ENCODE measurements around the gene SSTR4.

Gene SSTR4

DNA sequence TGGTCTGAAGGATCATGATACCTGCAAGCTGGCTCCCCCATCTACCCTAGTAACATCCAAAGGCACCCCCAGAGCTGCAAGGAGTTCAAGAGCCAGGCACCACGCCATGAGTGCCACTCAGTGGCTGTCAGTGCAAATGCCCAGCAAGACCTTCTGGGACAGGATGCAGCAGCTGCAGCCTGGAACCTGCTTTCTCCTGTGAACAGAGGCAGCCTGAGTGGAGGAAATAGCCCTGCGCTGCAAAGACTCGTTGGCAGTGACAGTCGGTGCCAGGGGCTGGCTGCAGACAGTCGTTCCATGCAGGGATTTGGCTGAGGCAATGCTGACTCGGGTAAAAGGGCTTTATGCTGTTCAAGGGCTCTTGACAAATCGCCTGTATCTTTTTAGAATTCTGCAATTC lies 15.7 kb upstream of the SSTR4 start:
- DNase-seq: no peak

DNA sequence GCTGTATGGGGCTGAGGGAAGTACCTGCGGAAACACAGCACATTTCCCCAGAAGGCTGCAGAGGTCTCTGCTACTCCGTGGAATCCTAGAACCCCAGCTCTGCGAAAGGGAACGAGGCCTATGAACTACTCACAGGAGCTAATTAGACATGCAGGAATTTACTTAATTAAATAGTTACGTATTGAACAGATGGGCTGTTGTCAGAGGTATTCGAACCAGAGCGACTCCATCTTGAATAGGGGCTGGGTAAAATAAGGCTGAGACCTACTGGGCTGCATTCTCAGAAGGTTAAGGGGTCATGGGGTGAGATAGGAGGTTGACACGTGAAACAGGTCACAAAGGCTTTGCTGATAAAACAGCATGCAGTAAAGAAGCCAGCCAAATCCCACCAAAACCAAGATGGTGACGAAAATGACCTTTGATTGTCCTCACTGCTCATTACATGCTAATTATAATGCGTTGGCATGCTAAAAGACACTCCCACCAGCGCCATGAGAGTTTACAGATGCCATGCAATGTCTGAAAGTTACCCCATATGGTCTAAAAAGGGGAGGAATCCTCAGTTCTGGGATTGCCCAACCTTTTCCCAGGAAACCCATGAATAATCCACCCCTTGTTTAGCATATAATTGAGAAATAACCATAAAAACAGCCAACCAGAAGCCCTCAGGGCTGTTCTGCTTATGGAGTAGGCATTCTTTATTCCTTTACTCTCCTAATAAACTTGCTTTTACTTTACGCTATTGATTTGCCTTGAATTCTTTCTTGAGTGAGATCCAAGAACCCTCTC lies 14.7 kb upstream of the SSTR4 start:
- no peak for DNase-seq

DNA sequence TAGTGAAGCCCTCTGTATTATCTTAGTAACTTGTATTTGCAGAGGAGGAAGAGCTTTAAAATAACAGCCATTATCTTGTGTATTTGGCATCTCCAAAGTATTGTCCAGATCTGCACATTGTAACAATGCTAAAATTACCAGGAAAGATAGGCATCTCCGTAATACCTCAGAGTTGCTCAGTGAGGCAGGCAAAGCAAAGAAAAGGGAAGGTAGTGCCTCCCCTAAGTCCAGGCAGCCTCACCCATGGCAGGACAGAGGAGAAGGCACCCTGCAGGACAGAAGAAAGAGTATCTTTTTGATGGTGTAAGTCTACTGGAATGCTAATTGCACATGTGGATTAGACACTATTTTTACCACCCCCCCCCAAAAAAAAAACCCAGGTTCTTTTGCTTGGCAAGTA lies 13.6 kb upstream of the SSTR4 start:
- peak in 2 of 3 donors; percentile 25 to 28 for DNase-seq

DNA sequence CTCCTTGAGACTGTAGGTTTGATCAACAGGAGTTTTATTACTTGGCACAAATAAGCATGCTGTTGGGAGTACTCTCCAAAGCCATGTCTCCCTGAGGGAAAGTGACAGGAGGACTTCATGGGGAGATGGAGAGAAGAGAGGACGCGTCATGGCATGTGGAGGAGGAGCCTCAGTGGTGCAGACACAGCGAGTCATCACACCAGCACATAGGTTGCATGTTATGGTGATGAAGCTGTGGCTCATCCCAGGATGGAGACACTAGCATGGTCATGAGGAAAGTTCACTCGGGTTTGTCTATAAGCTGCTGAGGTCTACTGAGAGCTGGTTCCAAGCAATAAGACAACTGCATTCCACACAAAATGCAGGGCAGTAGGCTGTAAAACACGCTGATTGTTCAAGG lies 13.2 kb upstream of the SSTR4 start:
- peak; percentile 53 to 66 (median 62) for DNase-seq

DNA sequence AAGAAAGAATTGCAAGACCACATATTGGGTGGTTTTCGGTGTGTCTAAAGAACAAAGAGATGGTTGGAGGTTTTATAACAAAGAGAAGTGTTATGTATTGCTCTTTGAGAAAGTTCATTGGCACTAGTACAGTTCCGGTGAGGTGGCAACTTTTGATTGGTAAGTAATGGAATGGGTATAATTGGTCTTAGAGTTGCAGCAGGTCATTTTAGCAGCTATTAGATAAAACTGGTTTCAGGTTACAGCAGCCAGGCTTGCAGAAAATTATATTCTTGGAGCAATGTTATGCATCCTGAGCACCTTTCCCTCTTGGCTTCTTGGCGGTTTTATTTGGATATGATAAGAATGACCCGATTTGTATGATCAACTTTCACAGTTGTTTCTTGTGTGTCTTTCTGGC lies 12.3 kb upstream of the SSTR4 start:
- DNase-seq: no peak

DNA sequence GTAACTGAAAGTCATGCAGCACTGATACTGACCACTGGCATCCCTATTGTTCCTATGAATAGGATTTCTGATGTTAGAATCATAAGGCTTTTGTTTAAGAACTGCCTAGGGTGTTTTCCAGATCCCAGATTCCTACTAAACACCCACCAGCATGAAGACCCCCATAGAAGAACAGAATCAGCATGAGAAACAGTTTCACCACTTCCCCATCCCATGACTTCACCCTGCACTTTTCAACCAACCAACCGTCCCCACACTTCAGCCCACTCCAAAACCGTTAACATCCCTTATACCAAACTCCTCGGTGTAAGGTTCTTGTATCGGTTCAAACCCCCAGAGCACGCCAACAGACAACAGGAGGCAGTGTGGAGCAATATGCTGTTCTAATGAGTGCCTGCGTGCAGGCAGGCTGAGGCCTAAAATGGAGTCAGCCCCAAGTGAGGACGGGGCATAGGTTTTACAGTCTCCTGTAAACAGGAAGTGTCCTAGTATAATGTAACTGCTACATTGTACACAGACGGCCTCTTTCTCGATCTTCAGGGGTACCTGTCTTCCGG lies 11.4 kb upstream of the SSTR4 start:
- DNase-seq: no peak

DNA sequence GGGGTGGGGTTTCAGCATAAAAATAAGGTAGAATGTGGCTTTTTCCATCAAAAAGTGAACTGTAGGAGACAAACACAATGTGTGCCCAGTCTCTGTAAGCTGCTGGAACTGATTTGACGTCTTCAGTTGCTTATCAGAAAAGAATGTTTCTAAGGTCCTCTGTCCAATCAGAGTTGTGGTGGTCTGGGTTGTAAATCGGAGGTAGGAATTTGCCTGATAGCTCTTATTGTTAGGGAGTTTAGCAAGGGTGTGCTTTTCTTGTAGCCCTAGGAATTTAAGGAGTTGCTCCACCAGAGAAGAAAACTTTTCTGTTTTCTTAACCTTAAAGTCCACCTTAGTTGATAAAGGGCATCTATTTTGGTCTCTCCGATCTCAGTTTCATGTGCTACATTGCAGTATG lies 10.4 kb upstream of the SSTR4 start:
- no peak for DNase-seq

DNA sequence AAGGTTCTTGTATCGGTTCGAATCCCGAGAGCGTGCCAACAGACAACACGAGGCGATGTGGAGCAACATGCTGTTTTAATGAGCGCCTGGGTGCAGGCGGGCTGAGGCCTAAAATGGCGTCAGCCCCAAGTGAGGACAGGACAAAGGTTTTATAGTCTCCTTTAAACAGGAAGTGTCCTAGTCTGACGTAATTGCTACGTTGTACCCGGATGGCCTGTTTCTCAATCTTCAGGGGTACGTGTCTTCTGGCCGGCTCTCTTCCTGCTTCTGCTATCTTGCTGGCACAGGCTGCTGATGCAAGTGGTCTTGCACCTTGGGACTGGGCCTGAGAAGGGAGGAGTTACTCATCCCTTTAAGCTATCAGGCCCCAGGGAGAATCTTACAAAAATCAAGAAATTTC lies 9.6 kb upstream of the SSTR4 start:
- DNase-seq: peak; percentile 79 to 83 (median 80)

DNA sequence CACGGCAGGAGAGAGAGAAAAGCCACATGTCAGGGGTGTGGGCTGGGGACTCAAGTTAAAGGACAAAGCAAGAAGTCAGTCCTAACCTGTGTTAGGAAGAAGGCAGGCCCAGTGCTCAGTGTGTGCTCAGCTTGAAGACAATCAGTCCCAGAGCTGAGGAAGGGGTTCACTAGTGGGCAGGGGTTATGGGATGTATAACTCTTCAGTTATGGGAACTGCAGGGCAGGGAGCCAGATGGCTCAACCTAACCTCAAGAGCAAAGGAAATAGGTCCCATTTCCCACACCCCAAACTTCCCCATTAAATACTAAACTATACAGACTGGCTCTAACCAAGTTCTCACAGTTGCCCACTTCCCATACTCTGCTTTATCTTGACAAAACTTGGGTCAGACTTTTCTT lies 7.4 kb upstream of the SSTR4 start:
- peak; percentile 56 to 66 (median 59) for DNase-seq

DNA sequence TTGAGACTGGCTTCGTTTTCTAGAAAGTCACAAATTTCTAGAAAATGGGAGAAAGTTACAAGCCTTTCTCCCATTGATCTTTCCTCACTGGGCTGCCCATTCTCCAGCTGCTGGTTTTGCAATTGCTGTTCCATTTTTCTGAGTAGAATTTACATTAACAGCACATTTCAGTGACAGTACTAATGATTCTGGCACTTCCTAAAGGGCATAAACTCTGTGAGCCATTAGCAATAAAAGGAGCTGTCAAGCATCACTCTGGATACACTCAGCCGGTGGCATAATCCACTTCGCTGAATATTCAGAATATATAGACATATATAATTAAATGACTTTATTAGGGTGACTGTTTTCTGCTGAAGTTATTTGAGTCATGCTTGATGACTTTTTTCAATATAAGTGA lies 6.7 kb upstream of the SSTR4 start:
- no peak for DNase-seq

DNA sequence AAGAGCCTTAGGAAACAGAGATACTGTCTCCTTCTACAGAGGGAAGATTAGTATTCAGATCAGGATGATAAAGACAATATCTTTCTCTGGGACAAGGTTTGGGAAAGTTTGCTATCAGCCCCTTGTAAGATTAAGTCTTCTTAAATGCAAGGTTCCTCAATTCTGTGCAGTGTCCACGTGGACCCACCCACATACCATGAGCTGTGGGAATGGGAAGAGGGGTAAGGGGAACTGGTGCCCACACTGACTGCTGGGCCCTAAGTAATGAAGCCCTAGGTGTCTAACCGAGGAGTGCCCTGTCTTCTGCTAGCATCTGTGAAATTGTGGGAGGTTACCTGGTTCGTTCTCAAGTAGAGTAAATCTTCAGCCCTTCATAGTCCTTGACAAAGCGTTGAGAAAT lies 5.8 kb upstream of the SSTR4 start:
- peak; percentile 83 to 90 (median 83) for DNase-seq

DNA sequence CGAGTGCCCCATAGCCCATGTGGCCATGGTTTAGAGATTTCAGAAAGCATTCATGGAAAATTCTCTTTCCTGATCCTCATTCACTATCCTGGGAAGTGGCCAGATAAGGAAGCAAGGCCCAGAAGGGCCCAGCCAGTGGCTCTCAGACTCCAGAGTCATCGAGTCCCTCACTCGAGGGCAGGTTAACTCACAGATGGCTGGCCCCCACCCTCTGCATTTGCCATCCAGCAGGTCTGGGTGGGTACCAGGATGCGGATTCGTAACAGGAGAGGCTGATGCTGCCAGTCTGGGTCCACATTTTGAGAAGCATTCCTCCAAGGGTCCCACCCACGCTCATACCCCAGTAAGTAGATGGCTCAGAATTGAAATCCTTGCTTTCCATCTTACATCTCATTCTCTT lies 3.8 kb upstream of the SSTR4 start:
- no peak for DNase-seq

DNA sequence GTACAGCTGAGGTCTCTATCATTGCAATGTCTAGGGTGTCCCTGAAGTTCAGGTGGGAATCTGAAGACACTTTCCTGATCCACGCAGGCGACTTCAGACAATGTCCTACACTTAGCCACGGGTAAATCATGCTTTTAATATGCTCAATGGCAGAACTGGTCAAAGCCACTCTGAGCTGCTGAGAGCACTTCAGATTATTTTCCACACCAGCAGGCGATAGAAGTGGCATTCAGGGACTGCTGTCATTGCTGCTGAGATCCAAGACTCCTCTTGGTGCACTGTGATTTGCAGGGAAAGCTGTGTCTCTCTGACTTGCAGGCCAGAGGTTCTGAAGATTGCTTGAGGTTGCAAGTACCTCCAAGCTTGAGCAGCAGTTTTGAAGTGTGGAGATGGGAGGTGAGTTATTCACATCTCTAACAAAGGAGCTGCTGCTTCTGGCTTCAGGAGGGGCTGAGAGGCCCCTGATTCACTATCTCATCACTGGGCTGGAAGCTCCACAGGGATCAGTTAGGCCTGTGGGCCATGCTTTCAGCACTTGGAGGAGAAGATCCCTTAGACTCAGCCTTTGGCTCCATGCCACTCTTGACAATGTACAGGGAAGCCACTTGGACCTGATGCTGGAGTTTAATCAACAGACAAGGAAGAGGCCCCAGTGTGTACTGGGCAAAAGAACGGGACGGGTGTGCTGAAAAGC lies 2.9 kb upstream of the SSTR4 start:
- no peak for DNase-seq

DNA sequence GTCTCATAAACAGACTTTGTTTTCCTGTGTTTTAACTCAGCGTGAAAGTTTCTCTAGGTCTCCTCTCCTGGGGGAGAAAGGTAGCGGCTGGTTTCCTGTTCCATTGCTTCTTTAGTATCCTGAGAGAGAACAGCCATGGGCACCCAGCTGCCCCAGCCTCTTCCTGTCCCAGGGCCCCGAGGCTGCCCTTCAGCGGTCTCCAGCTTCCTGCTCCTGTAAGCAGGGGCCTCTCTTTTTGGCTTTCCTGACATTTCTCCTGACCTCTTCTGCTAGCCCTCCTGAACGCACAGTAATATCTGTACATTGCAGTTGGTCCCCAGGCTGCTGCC lies 2.4 kb upstream of the SSTR4 start:
- no peak for DNase-seq

DNA sequence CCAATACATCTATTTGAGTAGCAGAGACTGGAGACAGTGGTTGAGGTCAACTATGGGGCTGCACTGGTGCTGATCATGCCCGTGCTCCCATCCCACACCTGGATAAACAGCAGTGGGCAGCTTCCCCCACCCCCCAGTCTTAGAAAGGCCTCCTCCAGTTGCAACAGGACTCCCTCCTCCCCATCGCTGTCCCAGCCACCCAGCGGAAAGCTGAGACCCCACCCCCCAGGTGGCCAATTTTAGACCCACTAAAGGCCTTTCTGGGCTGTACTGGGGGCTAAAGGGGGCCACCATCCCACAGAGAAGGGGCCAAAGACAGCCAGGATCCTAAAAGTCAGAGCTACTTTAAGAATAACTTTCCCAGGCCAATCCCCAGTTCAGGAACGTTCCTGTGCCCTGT lies 1.2 kb upstream of the SSTR4 start:
- DNase-seq: no peak

DNA sequence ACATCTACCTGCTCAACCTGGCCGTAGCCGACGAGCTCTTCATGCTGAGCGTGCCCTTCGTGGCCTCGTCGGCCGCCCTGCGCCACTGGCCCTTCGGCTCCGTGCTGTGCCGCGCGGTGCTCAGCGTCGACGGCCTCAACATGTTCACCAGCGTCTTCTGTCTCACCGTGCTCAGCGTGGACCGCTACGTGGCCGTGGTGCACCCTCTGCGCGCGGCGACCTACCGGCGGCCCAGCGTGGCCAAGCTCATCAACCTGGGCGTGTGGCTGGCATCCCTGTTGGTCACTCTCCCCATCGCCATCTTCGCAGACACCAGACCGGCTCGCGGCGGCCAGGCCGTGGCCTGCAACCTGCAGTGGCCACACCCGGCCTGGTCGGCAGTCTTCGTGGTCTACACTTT lies 619 bp downstream of the SSTR4 start:
- no peak for DNase-seq

DNA sequence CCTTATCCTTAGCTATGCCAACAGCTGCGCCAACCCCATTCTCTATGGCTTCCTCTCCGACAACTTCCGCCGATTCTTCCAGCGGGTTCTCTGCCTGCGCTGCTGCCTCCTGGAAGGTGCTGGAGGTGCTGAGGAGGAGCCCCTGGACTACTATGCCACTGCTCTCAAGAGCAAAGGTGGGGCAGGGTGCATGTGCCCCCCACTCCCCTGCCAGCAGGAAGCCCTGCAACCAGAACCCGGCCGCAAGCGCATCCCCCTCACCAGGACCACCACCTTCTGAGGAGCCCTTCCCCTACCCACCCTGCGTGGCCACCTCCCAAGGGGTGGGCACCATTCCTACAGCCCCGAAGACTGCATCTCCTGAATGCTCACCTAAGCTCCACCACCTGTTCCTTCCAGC lies 1.3 kb downstream of the SSTR4 start:
- DNase-seq: no peak

DNA sequence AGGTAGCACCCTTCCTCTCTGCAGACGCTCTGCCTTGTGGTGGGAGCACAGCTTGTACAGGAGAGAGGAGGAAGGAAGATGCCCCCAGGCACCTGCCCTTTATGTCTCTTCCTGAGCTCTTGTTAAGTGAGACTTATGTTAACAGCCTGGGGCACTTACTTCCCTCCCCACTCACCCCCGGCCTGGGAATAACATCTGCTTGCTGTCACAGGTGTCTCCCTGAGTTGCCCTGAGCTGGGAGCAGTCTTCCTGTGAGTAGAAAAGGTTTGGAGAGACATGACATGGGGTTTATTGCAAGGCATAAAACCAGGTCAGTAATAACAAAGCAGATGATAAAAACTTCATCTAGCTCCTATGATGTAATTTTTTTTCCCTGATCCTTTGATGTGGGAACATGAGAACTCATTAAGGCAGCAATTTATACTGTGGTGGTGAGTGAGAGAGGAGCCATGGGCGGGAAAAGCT lies 1.9 kb downstream of the SSTR4 start:
- DNase-seq: no peak

DNA sequence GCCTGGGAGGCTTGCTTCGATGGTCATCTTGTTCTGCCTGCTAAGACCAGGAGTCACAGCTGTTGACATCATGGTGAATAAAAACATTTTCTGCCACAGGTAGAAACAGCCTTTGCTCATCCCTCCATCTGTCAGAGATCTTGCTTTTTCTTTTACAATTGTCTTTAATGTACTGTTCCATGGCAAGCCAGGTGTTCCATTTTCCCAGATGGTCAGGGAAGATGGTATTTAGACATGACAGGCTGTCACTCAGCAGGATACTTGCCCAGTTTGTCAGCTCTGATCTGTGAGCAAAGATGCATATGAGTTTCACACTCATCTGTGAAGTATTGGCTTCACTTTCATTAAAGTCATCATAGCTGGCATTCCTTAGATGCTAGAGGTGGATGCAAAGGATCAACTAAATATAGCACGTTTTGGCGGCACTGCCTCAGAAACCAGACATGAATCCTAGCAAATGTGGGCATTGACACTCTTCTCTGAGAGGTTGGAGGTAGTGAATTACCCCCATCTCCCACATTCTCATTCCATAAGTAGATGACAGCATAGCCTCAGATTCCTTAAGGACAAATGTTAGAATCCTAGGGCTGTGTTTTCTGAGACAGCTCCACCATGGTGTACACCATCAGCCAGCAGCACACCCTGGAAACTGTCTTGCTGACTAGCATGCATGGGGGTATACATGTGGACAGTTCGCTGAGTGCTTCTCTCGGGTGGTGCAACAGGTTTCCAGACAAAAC lies 4.2 kb downstream of the SSTR4 start:
- DNase-seq: no peak

DNA sequence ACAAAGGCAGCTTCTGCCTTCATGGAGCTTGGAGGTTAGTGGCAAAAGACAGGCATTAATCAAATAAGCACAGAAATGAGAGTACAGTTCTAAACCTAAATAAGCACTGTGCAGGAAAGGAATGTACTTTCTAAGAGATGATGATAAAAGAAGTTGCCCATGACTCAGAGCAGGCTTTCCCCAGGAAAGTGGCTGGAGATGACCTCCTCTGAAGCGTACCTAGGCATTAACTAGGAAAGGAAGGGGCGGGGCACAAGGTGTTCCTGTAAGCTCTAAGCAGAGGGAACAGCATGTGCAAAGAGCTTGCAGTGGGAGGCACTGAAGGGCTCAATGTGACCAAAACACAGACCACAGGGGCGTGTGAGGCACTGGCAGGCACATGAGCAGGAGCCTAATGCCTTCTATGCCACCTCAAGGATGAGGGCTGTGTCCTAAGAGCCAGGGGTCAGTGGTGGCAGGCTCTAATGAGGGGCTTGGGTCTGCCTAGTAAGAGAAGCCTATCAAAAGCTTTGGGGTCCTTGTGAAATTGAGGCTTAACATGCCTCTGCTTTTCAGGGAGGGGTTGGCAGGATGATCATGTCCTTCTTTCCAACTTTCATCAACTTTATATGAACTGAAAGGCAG lies 4.9 kb downstream of the SSTR4 start:
- no peak for DNase-seq

DNA sequence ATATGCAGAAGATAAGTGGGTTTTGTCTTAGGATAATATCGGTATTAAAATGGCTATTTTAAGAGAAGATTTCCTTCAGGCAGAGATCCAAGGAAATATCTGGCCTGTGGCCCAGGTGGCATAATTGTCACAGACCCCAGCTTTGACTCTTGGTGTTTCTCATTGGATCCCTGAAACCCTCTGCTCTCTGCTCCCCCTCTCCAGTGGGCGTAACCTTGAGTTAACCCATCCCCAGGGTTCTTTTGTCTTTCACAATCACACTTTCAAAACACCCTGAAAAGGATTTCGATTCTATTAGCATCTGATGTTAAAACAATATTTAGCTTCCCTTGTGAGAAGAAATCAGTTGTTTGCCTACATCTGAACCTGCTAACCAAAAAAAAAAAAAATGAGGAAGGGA lies 7.2 kb downstream of the SSTR4 start:
- DNase-seq: no peak

DNA sequence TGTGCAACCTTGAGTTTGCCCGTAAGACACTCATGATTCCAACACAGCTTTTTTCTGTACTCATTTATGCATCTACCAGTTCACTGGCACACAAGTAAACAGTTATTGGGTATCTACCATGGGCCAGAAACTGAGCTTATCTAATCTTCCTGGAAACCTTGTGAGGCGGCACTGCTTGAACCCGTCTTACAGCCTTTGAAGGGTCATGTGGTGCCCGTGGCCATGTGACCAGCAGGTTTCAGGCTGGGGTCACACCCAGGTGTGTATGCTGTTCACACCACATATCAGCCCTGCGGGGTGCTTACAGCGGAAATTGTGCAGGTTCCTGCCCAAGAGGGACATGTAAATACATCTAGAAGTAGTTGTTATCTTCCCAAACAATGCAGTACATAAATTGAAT lies 8.3 kb downstream of the SSTR4 start:
- DNase-seq: no peak

DNA sequence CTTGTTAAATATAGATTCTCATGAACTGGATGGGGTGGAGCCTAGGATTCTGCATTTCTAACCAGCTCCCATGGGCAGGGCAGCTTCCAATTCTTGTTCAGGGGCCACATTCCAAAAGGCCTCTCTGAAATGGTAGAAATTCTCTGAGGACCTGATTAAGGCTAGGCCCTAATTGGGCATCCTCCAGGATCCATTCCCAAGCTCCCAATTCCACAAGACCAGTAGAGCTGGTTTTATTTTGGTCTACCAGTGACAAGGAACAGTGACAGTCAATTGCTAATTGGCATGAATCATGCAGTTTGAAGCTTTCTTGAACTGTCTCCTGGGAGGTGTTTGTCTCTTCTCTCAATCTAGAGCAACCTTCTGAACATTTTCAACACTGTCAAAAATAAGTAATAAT lies 11.3 kb downstream of the SSTR4 start:
- DNase-seq: peak in 1 of 3 donors; percentile 27
